EL (cell line): Measurements from ENCODE around the gene KIFC3.
A peak's percentile ranks its signal among the peaks of the same experiment; 100 is the strongest.
"Not testable (repeated sequence)": the region's sequence is repeated elsewhere in the genome, so short reads cannot be mapped to it uniquely, and the experiment has no call there.

ENCODE experiments used
- DNase-seq: peaks from one replicate; pipeline ENCODE4 v3.0.0-alpha.2; 2016

The KIFC3 gene

DNA sequence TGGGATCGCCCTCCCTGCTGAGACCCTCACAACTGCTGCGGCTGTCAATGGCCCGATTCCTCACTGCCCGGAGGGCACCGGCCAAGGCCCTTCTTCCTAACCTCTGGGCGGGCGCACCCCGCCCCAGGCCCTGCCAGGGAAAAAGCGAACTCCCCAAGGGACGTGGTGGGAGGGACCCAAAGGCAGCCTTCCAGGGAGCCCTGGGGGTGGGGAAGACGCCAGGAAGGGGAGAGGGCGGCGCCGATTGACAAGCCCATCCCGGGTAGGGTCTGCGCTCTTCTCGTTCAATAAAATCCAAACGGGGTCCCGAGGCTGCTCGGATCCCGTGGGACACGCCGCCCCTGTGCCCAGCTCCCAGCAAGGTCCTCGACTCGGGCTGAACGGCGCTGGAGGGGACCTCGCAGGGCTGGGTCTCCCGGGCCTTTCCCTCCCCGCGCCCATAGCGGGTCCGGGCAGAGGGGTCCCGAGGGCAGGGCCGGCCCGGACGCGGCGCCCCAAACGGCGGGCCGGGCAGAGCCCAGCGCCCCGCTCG, 416 bp downstream of the KIFC3 start:
- DNase-seq: peak; percentile 73

DNA sequence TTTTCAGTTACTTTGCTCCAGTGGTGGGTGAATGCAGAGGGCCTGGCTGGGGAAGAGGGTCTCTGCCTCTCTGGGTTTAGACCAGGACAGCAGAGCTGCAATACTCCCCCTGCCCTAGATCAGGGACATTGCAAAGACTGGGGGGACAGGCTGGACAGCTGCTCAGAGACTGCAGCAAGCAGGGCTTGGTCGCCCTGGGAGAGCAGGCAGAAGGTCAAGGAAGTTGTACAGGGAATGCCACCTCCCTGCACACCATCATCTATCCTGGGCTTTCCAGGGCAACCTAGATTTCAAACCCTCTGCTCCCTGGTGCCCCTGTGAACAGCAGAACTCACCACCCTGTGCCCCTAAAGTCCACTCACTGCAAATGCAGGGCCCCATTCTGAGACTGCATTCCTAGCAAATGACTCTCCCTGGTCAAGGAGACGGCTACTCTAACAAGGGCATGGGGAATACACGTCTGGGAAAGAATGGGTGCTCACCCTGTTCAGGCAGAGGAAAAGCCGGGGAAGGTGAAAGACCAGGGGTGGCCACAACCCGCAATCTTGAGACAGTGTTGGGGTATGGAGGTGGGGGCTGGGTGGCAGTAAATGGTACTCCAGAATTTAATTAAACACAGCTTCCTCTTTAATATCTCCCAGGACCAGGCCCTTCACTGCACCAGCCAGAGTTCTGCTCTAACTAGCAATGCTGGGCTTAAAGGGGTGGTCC, 1.0 kb downstream of the KIFC3 start:
- DNase-seq: peak; percentile 88

DNA sequence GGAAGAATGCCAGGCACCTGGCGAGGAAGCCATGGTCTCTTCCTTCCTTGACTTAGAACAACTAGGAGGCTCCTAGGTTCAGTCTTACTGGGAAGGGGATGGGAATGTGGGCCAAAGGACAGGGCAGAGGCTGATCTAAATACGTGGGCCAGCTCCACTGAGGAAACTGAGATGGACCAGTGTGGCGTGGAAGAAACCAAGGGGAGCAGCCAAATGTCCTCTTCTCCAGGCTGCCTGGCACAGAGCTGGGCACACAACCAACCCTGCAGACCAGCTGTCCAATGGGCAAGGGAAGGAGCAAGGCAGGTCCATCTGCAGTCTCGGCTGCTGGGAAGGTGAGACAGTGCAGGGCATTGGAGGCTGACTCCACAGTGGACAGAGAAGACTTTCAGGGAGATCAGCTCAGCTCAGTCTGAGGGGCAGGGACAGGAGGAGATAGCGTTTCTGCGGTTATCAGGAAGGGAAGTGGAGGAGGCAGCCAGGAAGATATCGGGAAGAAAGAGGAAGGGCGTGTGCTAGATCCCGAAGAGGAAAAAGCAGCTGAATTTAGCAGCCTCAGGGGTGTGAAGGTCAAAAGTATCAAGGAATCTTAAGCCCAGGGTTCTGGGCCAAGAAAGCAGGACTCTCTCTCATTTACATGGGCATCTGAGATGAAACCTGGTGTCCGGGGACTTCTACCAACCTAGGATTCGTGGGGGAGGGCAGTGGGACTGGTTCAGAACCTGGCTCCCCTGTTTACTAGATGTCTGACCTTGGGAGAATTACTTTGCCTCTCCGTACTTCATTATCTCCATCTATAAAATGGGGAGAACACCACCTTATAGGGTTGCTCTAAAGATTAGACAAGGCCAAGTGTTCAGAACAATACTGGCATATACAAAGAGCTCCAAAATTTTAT, 1.8 kb downstream of the KIFC3 start:
- DNase-seq: no peak

DNA sequence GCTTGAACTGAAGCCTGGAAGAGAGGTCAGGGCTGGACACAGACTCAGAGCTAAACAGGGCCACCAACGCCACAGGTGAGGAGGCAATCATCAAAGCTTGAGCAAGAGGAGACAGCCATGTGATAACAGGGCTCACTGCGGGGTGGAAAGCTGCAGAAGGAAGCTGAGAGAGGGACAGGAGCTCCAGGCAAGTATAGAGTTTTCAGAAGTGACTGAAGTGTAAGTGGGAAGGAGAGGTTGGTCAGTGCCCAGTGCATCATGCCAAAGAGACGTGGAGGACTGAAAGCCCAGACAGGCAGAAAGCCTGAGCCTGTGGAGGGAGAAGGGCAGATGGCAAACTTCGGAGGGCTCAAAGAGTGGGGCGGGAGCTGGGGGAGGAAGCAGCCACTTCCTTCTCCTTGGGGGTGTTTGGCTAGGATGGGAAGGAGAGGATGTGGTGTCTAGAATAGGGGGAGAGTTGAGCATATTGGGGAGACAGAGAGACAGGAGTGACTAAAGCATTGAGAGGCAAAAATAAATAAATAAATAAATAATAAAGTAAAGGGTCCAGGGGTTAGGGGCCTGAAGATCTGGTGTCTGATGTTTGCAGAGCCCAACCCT, 2.6 kb downstream of the KIFC3 start:
- no peak for DNase-seq

DNA sequence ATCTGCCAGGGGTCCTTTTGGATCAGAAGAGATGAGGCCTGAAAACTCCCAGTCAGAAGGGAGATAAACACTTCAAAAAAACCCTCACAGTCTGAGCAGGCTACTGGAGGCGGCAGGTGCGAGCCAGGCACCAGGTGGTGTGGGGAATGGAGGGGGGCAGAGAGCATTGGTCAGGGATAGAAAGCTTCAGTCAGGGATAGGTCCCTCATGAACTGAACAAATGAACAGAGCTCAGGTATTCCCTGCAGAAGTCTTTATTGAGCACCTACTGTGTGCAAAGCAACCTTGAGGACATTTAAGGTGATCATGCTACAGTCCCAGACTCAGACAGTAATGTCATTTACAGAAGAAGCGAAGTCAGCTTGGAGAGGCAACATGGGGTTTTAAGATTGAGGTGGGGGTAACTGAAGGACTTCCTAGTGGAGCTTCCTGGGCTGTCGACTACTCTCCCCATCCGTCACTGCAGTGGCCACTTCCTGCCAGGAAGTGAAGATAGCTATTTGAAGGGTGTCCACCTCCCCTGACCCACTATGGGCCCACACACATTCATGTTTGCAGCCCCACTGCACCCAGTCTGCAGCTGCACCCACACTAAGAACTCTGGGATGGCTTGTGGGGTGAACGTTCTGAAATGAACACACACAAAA, 3.2 kb downstream of the KIFC3 start:
- no peak for DNase-seq

DNA sequence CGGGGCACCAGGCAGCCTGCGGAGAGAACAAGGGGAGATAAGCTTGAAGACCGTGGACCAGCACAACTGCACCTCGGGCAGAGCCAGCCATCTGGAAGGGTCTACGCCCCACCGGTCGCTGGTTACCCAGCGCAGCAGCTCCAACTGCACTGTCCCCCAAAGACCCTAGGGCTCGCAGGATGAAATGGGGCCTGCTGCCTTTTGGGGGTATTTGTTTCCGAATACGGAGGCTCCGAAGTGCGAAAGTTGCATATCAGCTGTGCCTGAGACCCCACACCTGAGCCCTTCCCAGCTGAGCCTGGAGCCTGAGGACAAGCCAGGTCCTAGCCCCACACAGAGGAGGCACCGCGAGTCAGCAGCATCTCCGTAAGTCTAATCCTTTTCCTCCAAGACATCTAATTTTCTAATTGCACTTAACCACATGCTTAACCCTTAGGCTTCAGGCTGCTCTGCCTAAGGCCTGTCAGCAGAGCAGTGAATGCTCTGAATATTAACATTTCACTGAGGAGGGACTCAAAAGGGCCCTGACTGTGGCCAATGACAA, 4.0 kb downstream of the KIFC3 start:
- no peak for DNase-seq

DNA sequence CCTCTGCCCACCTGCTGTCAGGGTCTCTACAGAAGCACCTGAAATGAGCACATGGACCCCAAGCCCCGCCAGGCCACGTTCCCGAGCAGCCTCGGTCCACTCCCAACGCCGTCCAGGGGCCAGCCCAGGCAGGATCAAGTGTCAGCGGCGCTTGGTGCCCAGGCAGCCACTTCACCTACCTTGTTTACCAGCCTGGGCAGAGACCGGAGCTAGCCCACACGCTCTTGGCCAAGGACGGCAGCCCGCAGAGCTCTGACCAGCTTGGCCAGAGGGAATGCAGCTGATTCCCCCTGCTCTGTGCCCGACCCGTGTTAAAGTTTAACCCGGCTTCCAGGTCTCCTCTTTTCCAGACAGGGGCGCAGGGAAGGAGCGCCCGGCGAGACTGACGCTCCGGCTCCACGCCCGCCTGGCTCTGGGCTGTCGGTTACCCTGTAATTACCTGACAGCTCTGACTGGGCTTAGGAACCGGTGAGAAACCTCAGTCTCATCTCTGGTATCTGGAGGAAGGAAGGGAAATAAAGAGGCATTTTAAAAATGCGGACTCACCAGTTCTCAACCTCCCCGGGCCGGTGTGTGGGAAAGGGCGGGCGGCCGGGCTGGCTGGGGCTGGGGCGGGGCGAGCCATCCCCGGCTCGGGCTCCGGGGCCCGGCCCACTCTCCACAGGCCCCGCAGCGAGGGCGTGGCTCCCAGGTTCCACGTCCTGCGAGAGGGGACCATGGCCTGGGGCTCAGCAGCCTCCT, 4.6 kb downstream of the KIFC3 start:
- DNase-seq: no peak

DNA sequence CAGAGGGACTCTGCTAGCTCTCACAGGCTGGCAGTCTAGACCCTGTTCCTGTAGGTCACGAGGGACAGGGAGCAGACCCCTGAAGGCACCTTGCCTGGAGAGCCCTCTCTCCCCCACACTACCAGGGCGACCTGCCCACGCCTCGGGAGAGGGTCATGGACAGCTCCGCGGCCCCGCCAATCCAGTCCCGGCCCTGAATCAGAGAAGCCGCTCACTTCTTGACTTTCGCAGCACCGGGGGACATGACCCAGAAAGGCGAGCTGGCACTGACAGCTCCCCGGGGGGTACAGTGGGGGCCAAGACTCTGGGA, 5.1 kb downstream of the KIFC3 start:
- DNase-seq: no peak

DNA sequence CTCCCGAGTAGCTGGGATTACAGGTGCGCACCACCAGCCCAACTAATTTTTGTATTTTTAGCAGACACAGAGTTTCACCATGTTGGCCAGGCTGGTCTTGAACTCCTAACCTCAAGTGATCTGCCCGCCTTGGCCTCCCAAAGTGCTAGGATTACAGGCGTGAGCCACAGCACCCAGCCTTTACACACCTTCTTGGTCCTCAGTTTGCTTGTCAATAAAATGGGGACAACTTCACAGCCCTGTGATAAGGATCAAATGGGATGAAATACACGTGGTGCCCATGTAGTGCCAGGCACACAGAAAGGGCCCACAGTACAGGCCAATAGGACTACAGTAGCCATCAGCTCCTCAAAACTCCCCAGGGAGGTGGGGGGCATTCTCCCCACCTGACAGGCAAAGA, 6.3 kb downstream of the KIFC3 start:
- DNase-seq: not testable (repeated sequence)

DNA sequence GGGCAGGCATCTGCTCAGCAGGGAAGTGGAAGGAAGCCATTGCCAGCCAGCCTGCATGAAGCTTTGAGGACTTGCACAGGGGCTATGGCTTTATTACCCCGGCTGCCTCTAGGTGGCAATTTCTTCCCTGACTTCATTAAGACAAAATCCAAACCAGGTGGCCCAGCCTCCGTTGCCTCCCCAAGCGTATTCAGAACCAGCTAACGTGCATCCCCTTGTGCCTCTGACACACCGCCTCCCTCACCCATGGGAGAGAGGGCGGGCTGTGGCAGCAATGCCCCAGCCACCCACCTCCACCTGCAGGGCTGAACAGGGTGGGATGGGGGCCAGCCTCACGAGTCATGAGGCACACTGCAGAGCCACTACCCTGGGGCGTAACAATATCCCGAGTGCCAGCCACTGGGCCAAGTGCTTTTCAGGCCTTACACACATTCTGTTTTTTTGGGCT, 6.8 kb downstream of the KIFC3 start:
- peak; percentile 44 for DNase-seq

DNA sequence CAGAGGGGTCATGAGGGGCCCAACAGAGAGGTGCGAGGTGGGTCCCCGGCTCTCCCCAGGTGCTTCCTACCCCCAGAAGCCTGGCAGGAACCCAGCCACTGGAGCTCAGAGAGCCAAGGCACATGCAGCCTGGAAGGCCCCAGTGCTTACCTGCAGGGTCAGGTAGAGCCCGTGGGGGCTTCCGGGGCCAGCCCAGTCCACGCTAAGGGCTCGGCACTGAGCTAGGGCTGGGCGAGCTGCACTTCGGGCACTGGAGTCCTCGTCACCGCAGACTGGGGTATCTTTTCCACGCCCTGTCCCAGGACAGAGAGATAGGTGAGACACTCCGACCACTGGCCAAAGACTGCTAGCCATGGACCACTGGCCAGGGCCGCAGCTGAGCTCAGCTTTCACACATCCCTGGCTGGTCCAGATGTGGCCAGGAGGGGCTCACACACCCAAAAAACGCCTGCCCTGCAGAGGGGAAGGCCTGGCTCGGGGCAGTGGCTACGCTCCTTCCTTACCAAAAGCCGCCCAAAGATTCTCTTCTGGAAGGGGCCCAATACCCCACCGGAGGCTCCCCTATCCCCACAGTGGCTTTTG, 7.4 kb downstream of the KIFC3 start:
- DNase-seq: no peak

DNA sequence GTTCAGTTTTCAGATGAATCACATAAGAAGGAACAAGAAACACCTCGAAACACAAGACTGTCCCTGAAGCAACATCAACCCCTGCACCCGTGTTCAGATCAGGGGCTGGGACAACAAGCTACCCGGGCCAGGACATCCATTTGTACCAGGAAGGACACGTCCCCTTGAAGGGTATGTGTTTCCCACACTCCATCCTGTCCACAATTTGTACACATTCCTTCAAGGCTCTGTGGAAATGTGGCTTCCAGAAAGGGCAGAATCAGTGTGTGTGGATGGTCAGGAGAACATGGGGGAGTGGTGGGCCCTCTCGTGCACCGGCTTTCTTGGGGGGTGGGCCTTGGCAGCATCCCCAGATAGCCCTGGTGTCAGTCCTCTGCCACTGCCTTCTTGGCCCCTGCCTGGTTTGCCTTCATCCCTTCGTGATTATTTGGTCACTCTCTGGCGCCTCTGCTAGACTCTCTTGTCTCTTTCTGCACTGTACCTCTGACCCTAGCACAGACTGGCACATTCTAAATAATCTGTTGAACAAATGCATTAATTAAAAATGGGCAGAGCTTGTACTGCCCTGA, 10.3 kb downstream of the KIFC3 start:
- DNase-seq: no peak

DNA sequence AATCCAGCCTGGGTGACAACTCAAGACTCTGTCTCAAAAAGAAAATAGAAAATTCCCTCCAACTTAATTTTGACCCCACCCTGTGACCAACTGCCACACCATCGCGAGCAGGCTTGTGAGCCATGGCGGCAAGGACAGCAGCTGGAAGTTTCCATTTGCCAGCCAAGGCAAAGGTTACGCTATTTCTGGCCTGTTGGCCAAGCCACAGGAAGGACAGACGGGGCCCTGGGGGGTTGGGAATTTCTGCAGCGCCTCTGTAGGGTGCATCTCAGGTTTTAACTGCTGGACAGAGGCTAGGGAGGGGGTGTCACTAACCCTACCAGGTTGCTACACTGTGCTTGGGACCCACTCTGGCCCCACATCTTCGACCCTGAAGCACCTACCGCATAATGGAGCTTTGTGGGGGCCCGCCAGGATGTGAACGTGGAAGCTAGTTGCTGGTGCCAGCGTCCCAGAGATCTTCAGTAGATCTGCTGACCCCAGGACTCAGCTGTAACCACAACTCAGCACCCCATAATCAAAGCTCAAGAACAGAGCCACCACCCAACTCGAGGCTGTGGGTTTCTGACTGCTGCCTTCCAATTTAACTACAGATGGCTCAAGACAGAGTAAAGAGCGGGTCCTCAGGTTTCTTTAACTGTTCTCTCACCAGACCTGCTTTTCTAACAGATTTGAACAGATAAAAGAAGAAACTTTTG, 10.9 kb downstream of the KIFC3 start:
- DNase-seq: no peak

DNA sequence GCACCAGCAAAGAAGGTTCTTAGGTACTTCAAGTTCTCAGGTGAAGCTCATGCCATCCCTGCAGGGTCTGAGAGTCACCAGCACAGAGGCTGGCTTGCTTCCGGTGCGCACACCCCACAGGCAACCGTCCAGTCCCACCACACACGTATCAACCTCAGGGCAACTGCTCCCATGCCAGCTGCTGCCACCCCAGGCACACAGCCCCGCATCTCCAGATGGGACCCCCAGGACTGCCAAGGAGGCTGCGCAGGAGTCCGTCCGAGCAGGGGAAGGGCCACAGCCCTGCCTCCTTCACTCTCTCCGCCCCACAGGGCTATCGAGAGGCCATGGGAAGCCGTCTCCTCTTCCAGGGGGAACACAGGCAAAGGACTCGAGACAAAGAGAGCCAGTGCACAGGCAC, 13.3 kb downstream of the KIFC3 start:
- DNase-seq: no peak

DNA sequence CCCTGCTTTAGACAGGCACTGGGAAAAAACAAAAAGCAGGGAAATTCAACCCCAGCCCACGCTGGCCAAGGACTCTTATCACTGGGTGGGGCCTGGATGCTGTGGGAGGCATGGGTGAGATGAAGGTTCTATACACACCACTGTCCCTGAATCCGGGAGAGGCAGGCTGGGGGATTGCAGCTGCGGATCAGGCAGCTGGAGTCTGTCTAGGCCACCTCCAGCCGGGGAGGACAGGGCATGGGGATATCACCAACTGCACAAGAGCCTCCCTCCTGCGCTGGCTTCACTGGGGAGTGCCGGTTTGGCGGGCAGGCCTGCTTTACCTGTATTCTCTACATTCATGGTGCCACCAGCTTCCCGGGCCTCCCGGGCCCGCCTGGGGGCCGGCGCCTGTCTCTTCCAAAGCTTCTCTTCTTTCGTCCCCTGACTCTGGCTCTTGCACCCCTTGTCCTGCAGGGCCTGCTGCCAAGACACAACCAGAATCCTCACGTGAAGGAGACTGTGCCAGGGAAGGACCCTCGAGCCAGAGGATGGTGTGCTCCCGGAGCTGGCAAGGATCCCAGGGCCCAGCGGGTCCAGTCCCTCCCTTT, 13.9 kb downstream of the KIFC3 start:
- DNase-seq: no peak

DNA sequence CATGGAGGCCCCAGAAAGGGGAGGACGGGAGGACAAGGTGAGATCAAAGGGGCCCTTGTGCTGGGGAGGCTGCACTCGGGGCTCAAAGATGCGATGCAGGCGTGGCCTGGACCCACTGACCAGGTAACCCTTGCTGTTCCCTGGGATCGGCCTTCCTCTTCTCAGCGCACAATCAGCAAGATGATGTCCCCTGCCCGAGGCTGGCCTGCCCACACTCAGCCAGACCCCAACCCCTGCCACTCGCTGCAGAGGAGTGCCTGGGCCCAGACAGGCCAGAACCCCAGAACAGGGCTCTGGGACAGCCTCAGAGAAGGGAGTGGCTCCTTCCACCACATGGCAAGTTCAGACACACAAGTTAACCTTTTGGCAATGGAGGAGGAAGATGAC, 14.8 kb downstream of the KIFC3 start:
- DNase-seq: no peak

DNA sequence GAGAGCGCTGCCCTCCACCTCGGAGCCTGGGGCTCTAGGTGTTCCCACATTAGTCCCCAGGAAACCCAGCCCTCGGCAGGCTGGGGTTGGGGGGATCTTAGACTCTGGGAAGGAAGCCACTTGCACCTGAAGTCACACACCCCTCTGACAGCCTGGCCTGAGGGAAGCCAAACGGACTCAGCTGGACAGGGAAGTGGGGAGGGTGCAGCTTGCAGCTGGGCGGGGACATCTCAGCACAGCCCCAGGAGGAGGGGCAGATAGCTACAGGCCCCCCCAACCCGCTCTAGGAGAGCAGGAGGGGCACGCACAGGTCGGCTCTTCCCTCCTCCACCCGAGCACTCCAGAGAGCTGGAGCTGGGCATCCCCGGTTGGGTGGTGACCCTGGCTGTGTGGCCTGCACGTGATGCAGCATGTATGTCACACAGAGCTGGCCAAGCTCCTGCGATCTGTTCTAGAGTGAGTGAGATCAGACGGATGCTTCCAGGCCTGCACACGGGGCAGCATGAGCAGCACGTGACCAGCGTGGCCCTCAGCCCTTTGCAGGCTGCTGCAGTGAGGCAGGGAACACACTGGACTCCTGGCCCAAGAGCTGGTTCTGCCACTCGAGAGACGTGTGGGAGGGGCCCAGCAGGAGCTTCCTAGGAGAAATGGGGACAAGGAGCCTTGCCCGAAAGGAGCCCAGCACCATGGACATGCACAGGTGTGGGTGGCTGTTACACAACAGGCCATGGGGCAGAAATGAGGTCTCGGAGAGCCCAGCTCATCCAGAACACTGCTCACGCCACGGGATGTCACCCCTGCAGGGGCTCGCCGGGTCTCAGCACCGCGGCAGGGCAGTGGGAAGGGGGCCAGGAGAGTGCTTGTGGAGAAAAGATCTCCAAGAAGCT, 15.4 kb downstream of the KIFC3 start:
- DNase-seq: no peak

DNA sequence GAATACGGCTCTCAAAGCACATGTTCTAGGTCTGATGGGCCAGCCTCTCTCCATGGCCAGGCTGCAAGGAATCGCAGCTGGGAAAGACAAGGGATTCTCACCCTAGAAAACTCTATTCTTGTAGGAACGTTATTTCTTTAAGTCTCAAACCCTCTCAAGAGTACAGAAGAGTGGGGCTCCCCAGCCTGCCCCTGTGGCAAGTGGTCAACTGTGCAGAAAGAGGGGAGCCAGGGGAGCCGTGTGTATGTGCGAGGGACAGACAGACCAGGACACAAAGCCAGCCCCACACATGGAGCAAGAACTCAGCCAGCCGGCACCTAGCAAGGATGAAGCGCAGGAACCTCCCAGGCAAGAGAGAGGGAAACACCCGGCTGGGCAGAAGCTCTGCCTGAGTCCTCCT, 16.4 kb downstream of the KIFC3 start:
- no peak for DNase-seq

DNA sequence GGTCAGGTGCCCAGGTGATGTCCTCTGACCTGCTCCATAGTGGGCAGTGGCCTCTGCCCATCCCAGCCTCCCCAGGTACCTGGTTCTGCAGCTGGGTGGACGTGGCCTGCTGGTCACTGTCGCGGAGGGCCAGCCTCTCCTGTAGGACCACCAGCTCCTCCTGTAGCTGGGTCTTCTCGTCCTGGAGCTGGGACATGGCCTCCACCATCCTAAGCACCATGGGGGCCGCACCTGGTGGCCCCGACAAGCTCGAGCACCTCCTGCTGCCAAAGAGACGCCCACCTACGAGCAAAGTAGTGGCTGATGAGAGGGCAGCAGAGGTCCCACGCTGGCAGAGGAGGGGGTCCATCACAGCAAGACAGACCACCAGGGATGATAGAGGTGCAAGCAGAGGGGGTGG, 16.9 kb downstream of the KIFC3 start:
- DNase-seq: no peak
